Measurements from ENCODE around the gene CDH11. TPM values are rescaled to one million over a fixed set of nuclear protein-coding genes. Genes with fewer than 3 reads are reported as not detected.

The CDH11 gene
- total and polyA plus RNA-seq, 7 experiments from 2014 or later = not detected

DNA sequence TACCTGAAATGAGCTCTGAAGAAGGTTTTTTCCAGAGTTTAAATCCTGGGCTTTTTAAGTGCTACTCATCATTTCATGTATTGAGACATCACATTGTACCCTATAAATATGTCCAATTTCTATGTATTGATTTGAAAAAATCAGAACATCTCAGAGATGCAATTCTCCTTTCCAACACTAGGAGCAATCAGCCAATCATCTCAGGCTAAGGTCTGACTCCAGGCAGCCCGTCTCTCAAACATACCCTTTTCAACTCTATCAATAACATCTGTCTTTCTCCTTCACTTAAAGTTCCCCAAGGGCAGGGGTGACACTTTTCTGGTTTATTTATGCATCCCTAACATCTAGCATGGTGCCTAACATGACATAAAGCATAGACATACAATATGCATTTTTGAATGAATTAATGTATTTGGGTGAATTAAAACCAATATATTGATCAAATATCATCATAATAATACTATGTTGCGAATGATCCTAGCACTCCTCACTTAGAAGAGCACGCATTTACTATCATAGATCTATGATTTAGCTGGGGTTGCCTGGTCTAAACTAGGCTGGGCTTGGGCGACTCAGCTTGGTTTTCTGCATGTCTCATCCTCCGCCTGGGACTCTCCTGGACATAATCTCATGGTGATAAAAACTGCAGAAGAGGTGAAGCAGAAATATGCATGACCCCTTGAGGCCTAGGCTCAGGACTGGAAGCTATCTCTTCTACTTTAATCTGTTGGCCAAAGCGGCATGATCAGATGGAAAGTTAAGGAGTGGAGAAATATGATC, 5.2 kb upstream of the CDH11 start:
- H3K27me3 Mint-ChIP-seq = peaks cover 11 to 23% (median 18%) of the 10 kb centered on the region in 5 donors
- H3K36me3 Mint-ChIP-seq = peaks cover 0 to 4% (median 0%) of the 10 kb centered on the region in 5 donors
- H3K4me1 Mint-ChIP-seq = peaks cover 0 to 9% (median 0%) of the 10 kb centered on the region in 7 donors
- H3K27me3 ChIP-seq (ENCODE audit: control insufficient read depth in 2 of 2, insufficient read depth in 2 of 2, low read length in 2 of 2) = no peaks in the 10 kb centered on the region
- intact Hi-C loops (cut with micrococcal nuclease) = loop anchor here in 1 of 2 donors (2.0 kb wide), 1 partner anchor 198 kb away; no protein-coding TSS in a partner anchor
- ChIA-PET CTCF (no interaction called here), POLR2A (no interaction called here)
- H3K4me1 ChIP-seq (ENCODE audit: control insufficient read depth in 2 of 2, insufficient read depth in 2 of 2, low read length in 2 of 2) = no peaks in the 10 kb centered on the region
- no peak for DNase-seq
- H3K4me3 ChIP-seq (ENCODE audit: low read length) = no peak overlapping the region
- no peak for ATAC-seq
- no peaks in the 10 kb centered on the region for H3K36me3 ChIP-seq (ENCODE audit: control insufficient read depth in 2 of 3, insufficient read depth in 3 of 3, low read length in 3 of 3)
- H3K9me3 Mint-ChIP-seq = peaks cover 0 to 13% (median 4%) of the 10 kb centered on the region in 11 donors
- no peak overlapping the region for H3K4me3 Mint-ChIP-seq
- H3K27ac ChIP-seq (ENCODE audit: low read depth, low read length) = no peak overlapping the region
- no peaks in the 10 kb centered on the region for H3K9me3 ChIP-seq (ENCODE audit: control insufficient read depth in 2 of 3, low read length in 3 of 3)
- H3K27ac Mint-ChIP-seq = no peak overlapping the region

DNA sequence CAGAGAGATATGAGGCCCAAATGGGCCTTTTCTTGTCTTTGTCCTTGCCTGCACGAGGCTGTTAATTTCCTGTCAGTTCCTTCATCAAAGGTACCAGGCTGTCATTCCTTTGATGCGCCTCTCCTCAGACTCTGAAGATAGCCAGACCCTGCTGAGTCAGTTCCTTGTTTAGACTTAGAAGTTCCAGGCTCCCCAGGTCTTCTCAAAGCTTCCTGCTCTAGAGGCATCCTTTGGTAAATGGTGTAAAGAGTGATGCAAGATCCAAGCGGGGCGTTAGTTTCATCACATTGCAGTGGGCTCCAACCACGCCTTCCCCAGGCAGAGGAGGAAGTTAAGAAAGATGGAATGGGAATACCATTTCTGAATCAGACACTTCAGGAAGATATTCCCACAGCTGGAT, 4.0 kb upstream of the CDH11 start:
- DNase-seq (no peak), ATAC-seq (no peak)
- Histone ChIP-seq H3K27me3 (ENCODE audit: control insufficient read depth in 2 of 2, insufficient read depth in 2 of 2, low read length in 2 of 2) (no peaks in the 10 kb centered on the region), H3K4me3 (ENCODE audit: low read length) (no peak overlapping the region), H3K4me1 (ENCODE audit: control insufficient read depth in 2 of 2, insufficient read depth in 2 of 2, low read length in 2 of 2) (no peaks in the 10 kb centered on the region), H3K27ac (ENCODE audit: low read depth, low read length) (no peak overlapping the region), H3K36me3 (ENCODE audit: control insufficient read depth in 2 of 3, insufficient read depth in 3 of 3, low read length in 3 of 3) (no peaks in the 10 kb centered on the region), H3K9me3 (ENCODE audit: control insufficient read depth in 2 of 3, low read length in 3 of 3) (no peaks in the 10 kb centered on the region)
- H3K27ac Mint-ChIP-seq = no peak overlapping the region
- intact Hi-C loops (cut with micrococcal nuclease) = loop anchor here in 1 of 2 donors (2.0 kb wide), 1 partner anchor 199 kb away; no protein-coding TSS in a partner anchor
- H3K4me3 Mint-ChIP-seq = no peak overlapping the region
- peaks cover 11 to 31% (median 18%) of the 10 kb centered on the region in 5 donors for H3K27me3 Mint-ChIP-seq
- H3K36me3 Mint-ChIP-seq = peaks cover 0 to 4% (median 0%) of the 10 kb centered on the region in 5 donors
- POLR2A ChIA-PET = no interaction called here
- H3K9me3 Mint-ChIP-seq = peaks cover 0 to 6% (median 2%) of the 10 kb centered on the region in 11 donors
- H3K4me1 Mint-ChIP-seq = peaks cover 0 to 9% (median 0%) of the 10 kb centered on the region in 7 donors
- CTCF ChIA-PET = no interaction called here

GRCh38 chr16:65125322-65125721, 3.5 kb upstream of the CDH11 start:
- ChIA-PET CTCF (no interaction called here), POLR2A (no interaction called here)
- peaks cover 0 to 4% (median 0%) of the 10 kb centered on the region in 5 donors for H3K36me3 Mint-ChIP-seq
- ATAC-seq = no peak
- intact Hi-C loops (cut with micrococcal nuclease) = no loop called here
- peaks cover 14 to 34% (median 20%) of the 10 kb centered on the region in 5 donors for H3K27me3 Mint-ChIP-seq
- no peak overlapping the region for H3K4me3 Mint-ChIP-seq
- Histone ChIP-seq H3K4me3 (ENCODE audit: low read length) (no peak overlapping the region), H3K4me1 (ENCODE audit: control insufficient read depth in 2 of 2, insufficient read depth in 2 of 2, low read length in 2 of 2) (no peaks in the 10 kb centered on the region), H3K27me3 (ENCODE audit: control insufficient read depth in 2 of 2, insufficient read depth in 2 of 2, low read length in 2 of 2) (no peaks in the 10 kb centered on the region), H3K9me3 (ENCODE audit: control insufficient read depth in 2 of 3, low read length in 3 of 3) (no peaks in the 10 kb centered on the region), H3K27ac (ENCODE audit: low read depth, low read length) (no peak overlapping the region), H3K36me3 (ENCODE audit: control insufficient read depth in 2 of 3, insufficient read depth in 3 of 3, low read length in 3 of 3) (no peaks in the 10 kb centered on the region)
- peaks cover 0 to 9% (median 2%) of the 10 kb centered on the region in 7 donors for H3K4me1 Mint-ChIP-seq
- H3K27ac Mint-ChIP-seq = no peak overlapping the region
- H3K9me3 Mint-ChIP-seq = peaks cover 0 to 6% (median 2%) of the 10 kb centered on the region in 11 donors
- no peak for DNase-seq

GRCh38 chr16:65124596-65124995, 2.7 kb upstream of the CDH11 start:
- Mint-ChIP-seq H3K4me1 (peaks cover 0 to 9% (median 4%) of the 10 kb centered on the region in 7 donors), H3K9me3 (peaks cover 0 to 6% (median 0%) of the 10 kb centered on the region in 11 donors), H3K27ac (no peak overlapping the region), H3K36me3 (peaks cover 0 to 4% (median 0%) of the 10 kb centered on the region in 5 donors), H3K27me3 (peaks cover 19 to 40% (median 25%) of the 10 kb centered on the region in 5 donors), H3K4me3 (no peak overlapping the region)
- H3K4me1 ChIP-seq (ENCODE audit: control insufficient read depth in 2 of 2, insufficient read depth in 2 of 2, low read length in 2 of 2) = no peaks in the 10 kb centered on the region
- no peaks in the 10 kb centered on the region for H3K36me3 ChIP-seq (ENCODE audit: control insufficient read depth in 2 of 3, insufficient read depth in 3 of 3, low read length in 3 of 3)
- no peaks in the 10 kb centered on the region for H3K9me3 ChIP-seq (ENCODE audit: control insufficient read depth in 2 of 3, low read length in 3 of 3)
- POLR2A ChIA-PET = no interaction called here
- no peak for DNase-seq
- CTCF ChIA-PET = no interaction called here
- H3K27ac ChIP-seq (ENCODE audit: low read depth, low read length) = no peak overlapping the region
- no peak overlapping the region for H3K4me3 ChIP-seq (ENCODE audit: low read length)
- ATAC-seq = no peak
- no peaks in the 10 kb centered on the region for H3K27me3 ChIP-seq (ENCODE audit: control insufficient read depth in 2 of 2, insufficient read depth in 2 of 2, low read length in 2 of 2)
- intact Hi-C loops (cut with micrococcal nuclease) = no loop called here

DNA sequence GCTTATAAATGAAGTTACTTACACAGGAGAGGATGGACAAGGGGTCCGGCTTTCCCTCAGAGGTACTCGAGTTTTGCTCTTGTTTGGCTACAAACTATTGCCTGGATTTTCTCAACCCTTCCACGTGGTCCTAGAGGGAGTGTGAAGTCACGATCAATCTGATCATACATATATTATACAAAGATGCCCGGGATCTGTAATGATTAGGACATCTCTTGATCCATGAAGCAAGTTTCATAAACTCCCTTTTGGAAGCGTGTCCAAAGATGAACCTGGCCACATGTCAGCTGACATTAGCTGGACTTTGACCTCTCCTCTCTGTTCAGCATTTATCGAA, 2.3 kb upstream of the CDH11 start:
- Histone ChIP-seq H3K4me1 (ENCODE audit: control insufficient read depth in 2 of 2, insufficient read depth in 2 of 2, low read length in 2 of 2) (no peaks in the 10 kb centered on the region), H3K9me3 (ENCODE audit: control insufficient read depth in 2 of 3, low read length in 3 of 3) (no peaks in the 10 kb centered on the region), H3K36me3 (ENCODE audit: control insufficient read depth in 2 of 3, insufficient read depth in 3 of 3, low read length in 3 of 3) (no peaks in the 10 kb centered on the region), H3K27ac (ENCODE audit: low read depth, low read length) (no peak overlapping the region), H3K4me3 (ENCODE audit: low read length) (no peak overlapping the region), H3K27me3 (ENCODE audit: control insufficient read depth in 2 of 2, insufficient read depth in 2 of 2, low read length in 2 of 2) (no peaks in the 10 kb centered on the region)
- H3K9me3 Mint-ChIP-seq = peaks cover 0 to 6% (median 0%) of the 10 kb centered on the region in 11 donors
- H3K4me1 Mint-ChIP-seq = peaks cover 0 to 9% (median 4%) of the 10 kb centered on the region in 7 donors
- CTCF ChIA-PET = no interaction called here
- DNase-seq (no peak), ATAC-seq (no peak)
- H3K27ac Mint-ChIP-seq = no peak overlapping the region
- H3K27me3 Mint-ChIP-seq = peaks cover 19 to 40% (median 25%) of the 10 kb centered on the region in 5 donors
- POLR2A ChIA-PET = no interaction called here
- intact Hi-C loops (cut with micrococcal nuclease) = no loop called here
- no peak overlapping the region for H3K4me3 Mint-ChIP-seq
- H3K36me3 Mint-ChIP-seq = peaks cover 0 to 4% (median 0%) of the 10 kb centered on the region in 5 donors

- Mint-ChIP-seq H3K27ac (peak overlapping the region in 1 of 9 donors; percentile 39), H3K4me1 (peaks cover 0 to 9% (median 4%) of the 10 kb centered on the region in 7 donors)
- CTCF ChIA-PET = no interaction called here
Observed at GRCh38 chr16:65123396-65124211, 1.7 kb upstream of the CDH11 start.

More at GRCh38 chr16:65123396-65124211, 1.7 kb upstream of the CDH11 start:
- intact Hi-C loops (cut with micrococcal nuclease) = no loop called here
- no peak overlapping the region for H3K4me3 ChIP-seq (ENCODE audit: low read length)
- Mint-ChIP-seq H3K27me3 (peaks cover 24 to 46% (median 28%) of the 10 kb centered on the region in 5 donors), H3K9me3 (peaks cover 0 to 6% (median 0%) of the 10 kb centered on the region in 11 donors), H3K4me3 (no peak overlapping the region), H3K36me3 (peaks cover 0 to 4% (median 0%) of the 10 kb centered on the region in 5 donors)
- no peak for ATAC-seq
- no peak overlapping the region for H3K27ac ChIP-seq (ENCODE audit: low read depth, low read length)
- POLR2A ChIA-PET = no interaction called here
- no peaks in the 10 kb centered on the region for H3K9me3 ChIP-seq (ENCODE audit: control insufficient read depth in 2 of 3, low read length in 3 of 3)
- no peaks in the 10 kb centered on the region for H3K27me3 ChIP-seq (ENCODE audit: control insufficient read depth in 2 of 2, insufficient read depth in 2 of 2, low read length in 2 of 2)
- DNase-seq = no peak
- H3K36me3 ChIP-seq (ENCODE audit: control insufficient read depth in 2 of 3, insufficient read depth in 3 of 3, low read length in 3 of 3) = no peaks in the 10 kb centered on the region
- no peaks in the 10 kb centered on the region for H3K4me1 ChIP-seq (ENCODE audit: control insufficient read depth in 2 of 2, insufficient read depth in 2 of 2, low read length in 2 of 2)
